ENCODE results near the gene RNF10.

GRCh38 chr12:120537856-120538220, 3.7 kb downstream of the RNF10 start:
- no peak for TF ChIP-seq POLR2A (IDR thresholded peaks at IDR 0.05)
- no peak for TF ChIP-seq CTCF (IDR thresholded peaks at IDR 0.05)
- no peak for TF ChIP-seq EP300 (IDR thresholded peaks at IDR 0.05)
